ENCODE results near the gene EVI5L.

The EVI5L gene

DNA sequence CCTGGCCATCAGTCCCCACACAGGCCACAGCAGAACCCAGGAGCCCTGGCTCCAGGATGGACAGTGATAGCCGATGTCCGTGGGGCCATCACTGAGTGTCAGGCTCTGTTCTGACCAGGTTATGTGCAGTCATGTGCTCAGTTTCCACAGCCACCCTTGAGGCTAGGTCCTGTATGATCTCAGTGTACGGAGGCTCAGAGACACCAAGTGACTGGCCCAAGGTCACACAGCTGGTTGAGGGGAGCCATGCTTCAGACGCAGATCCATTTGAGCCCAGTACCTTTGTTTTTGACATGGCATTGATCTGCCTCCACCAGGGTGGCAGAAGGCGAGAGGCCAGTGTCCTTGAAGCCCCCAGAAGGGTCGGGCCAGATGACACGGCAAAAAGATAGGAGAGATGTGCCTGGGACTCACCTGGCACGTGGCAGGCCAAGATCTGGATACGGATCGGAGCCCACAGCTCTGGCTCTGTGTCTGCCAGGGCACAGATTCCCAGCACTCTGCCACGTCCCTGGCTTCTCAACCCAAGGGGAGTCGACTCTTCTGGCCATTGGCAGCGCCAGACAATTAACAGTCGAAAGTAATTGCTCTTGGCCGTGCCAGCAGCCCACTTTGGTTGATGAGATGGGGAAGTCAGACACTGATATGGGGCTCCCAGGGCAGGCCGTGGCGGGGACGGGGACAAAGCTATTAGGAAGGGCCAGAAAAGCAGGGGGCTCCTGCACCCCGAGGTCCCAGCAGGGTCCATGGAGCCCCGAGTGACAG is 15.6 kb downstream of the EVI5L start:
- no peak for TF ChIP-seq CTCF (IDR thresholded peaks at IDR 0.05; ENCODE audit: low read depth, low read length, poor library complexity, severe bottlenecking)
- no peak for TF ChIP-seq EZH2phosphoT487 (IDR thresholded peaks at IDR 0.05; ENCODE audit: borderline replicate concordance, low read length)
- no peaks in the 10 kb centered on the region for H3K4me1 ChIP-seq (ENCODE audit: control insufficient read depth, low read length)
- H3K27me3 ChIP-seq (ENCODE audit: control insufficient read depth, low read length): no peaks in the 10 kb centered on the region
- H3K36me3 ChIP-seq (ENCODE audit: control insufficient read depth, low read length): no peaks in the 10 kb centered on the region
- H3K9me3 ChIP-seq (ENCODE audit: control insufficient read depth, insufficient read depth, low read length): peaks cover 18% of the 10 kb centered on the region
- no peaks in the 10 kb centered on the region for H3K79me2 ChIP-seq (ENCODE audit: control insufficient read depth, low read length)
- H3K4me2 ChIP-seq (ENCODE audit: low read length): no peak overlapping the region
- H3K4me3 ChIP-seq (ENCODE audit: low read length): no peak overlapping the region
- H3K27ac ChIP-seq (ENCODE audit: low read depth, low read length): no peak overlapping the region
- H4K20me1 ChIP-seq (ENCODE audit: control insufficient read depth, insufficient read depth, low read depth, low read length): no peaks in the 10 kb centered on the region
- no peaks in the 10 kb centered on the region for H3F3A ChIP-seq (ENCODE audit: control insufficient read depth, insufficient read depth)
- H3K9me2 ChIP-seq (replicated peaks; ENCODE audit: control insufficient read depth, low read length): no peaks in the 10 kb centered on the region

- H3K36me3 ChIP-seq (ENCODE audit: control insufficient read depth, low read length): no peaks in the 10 kb centered on the region
- no peaks in the 10 kb centered on the region for H3K27me3 ChIP-seq (ENCODE audit: control insufficient read depth, low read length)
- H3K4me1 ChIP-seq (ENCODE audit: control insufficient read depth, low read length): no peaks in the 10 kb centered on the region
- no peaks in the 10 kb centered on the region for H3F3A ChIP-seq (ENCODE audit: control insufficient read depth, insufficient read depth)
- no peaks in the 10 kb centered on the region for H3K79me2 ChIP-seq (ENCODE audit: control insufficient read depth, low read length)
- no peaks in the 10 kb centered on the region for H4K20me1 ChIP-seq (ENCODE audit: control insufficient read depth, insufficient read depth, low read depth, low read length)
- TF ChIP-seq EZH2phosphoT487 (IDR thresholded peaks at IDR 0.05; ENCODE audit: borderline replicate concordance, low read length) (no peak), CTCF (IDR thresholded peaks at IDR 0.05; ENCODE audit: low read depth, low read length, poor library complexity, severe bottlenecking) (no peak)
- peaks cover 18% of the 10 kb centered on the region for H3K9me3 ChIP-seq (ENCODE audit: control insufficient read depth, insufficient read depth, low read length)
- H3K4me2 ChIP-seq (ENCODE audit: low read length): no peak overlapping the region
- no peak overlapping the region for H3K4me3 ChIP-seq (ENCODE audit: low read length)
- H3K9me2 ChIP-seq (replicated peaks; ENCODE audit: control insufficient read depth, low read length): no peaks in the 10 kb centered on the region
- H3K27ac ChIP-seq (ENCODE audit: low read depth, low read length): no peak overlapping the region
Measured at GRCh38 chr19:7846155-7846646, 16.2 kb downstream of the EVI5L start.

DNA sequence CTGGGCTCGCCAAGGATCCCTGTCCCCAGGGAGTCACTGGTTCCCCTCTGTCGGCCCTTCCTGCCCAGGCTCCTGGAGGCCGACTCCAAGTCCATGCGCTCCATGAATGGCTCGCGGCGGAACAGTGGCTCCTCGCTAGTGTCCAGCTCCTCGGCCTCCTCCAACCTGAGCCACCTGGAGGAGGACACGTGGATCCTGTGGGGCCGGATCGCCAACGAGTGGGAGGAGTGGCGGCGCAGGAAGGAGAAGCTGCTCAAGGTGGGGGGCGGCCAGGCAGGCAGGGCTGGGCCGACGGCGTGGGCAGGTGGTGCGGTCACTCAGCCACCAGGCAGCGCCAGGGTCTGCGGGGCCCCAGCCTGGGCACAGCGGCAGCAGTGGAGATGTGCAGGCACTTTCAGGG is 17.6 kb downstream of the EVI5L start:
- Histone ChIP-seq H3K4me2 (ENCODE audit: low read length) (no peak overlapping the region), H3K4me1 (ENCODE audit: control insufficient read depth, low read length) (no peaks in the 10 kb centered on the region), H3K9me3 (ENCODE audit: control insufficient read depth, insufficient read depth, low read length) (peaks cover 10% of the 10 kb centered on the region), H3K36me3 (ENCODE audit: control insufficient read depth, low read length) (no peaks in the 10 kb centered on the region), H3K79me2 (ENCODE audit: control insufficient read depth, low read length) (no peaks in the 10 kb centered on the region), H3F3A (ENCODE audit: control insufficient read depth, insufficient read depth) (no peaks in the 10 kb centered on the region), H3K9me2 (replicated peaks; ENCODE audit: control insufficient read depth, low read length) (no peaks in the 10 kb centered on the region), H3K27me3 (ENCODE audit: control insufficient read depth, low read length) (no peaks in the 10 kb centered on the region), H4K20me1 (ENCODE audit: control insufficient read depth, insufficient read depth, low read depth, low read length) (no peaks in the 10 kb centered on the region), H3K27ac (ENCODE audit: low read depth, low read length) (no peak overlapping the region), H3K4me3 (ENCODE audit: low read length) (no peak overlapping the region)
- no peak for TF ChIP-seq EZH2phosphoT487 (IDR thresholded peaks at IDR 0.05; ENCODE audit: borderline replicate concordance, low read length)
- TF ChIP-seq CTCF (IDR thresholded peaks at IDR 0.05; ENCODE audit: low read depth, low read length, poor library complexity, severe bottlenecking): no peak
